Tibial artery (tissue), 4 donors: ENCODE data around the gene RAB30.

Source experiments
- DNase-seq, 2 donors: peaks; one replicate each; pipeline ENCODE4 v3.0.0-alpha.2; 2019
- H3K27ac ChIP-seq, 2 donors: fragments of 200-600 bp; sonication (generic) in 1 of 2; 1 replicate in 1 of 2; 2 replicates in 1 of 2; pipeline ENCODE4 v1.5.1; 2018 to 2019; ENCODE audit warnings: mild to moderate bottlenecking in 1 of 2
- H3K27me3 ChIP-seq, 2 donors: fragments of 200-600 bp; sonication (generic) in 1 of 2; one replicate each; pipeline versions ENCODE4 v1.5.1 to v1.6.0; 2016 to 2019
- H3K36me3 ChIP-seq, 3 donors: fragments of 200-600 bp; sonication (generic) in 2 of 3; one replicate each; pipeline ENCODE4 v1.5.1; 2016 to 2019; ENCODE audit warnings: mild to moderate bottlenecking in 2 of 3
- H3K4me1 ChIP-seq, 4 donors: fragments of 200-600 bp; sonication (generic) in 2 of 4; 1 replicate in 3 of 4; 2 replicates in 1 of 4; pipeline ENCODE4 v1.5.1; 2016 to 2019
- H3K4me3 ChIP-seq, 2 donors: fragments of 200-600 bp; sonication (generic) in 1 of 2; 1 replicate in 1 of 2; 2 replicates in 1 of 2; pipeline ENCODE4 v1.5.1; 2018 to 2019; ENCODE audit warnings: mild to moderate bottlenecking in 2 of 2
- H3K9me3 ChIP-seq, 3 donors: fragments of 200-600 bp; sonication (generic) in 1 of 3; one replicate each; pipeline ENCODE4 v1.5.1; 2016 to 2019
- CTCF ChIP-seq, 2 experiments: fragments of 200-600 bp in 1 of 2; fragments of 450-650 bp in 1 of 2; IDR thresholded peaks; one replicate each; pipeline ENCODE4 v1.5.1; 2017 to 2019; ENCODE audit warnings: antibody characterized with exemption in 2 of 2, mild to moderate bottlenecking in 1 of 2, moderate library complexity in 1 of 2
- intact Hi-C: fragments of 100-400 bp; cut with DNase I; formaldehyde crosslinking; loops from one replicate; pipeline ENCODE4 v1.15.0; 2023; ENCODE audit warnings: low total_unique reads

The RAB30 gene

GRCh38 chr11:83093634-83094033, 21.9 kb upstream of the RAB30 start:
- intact Hi-C loops = no loop called here

GRCh38 chr11:83092488-83093384, 21.0 kb upstream of the RAB30 start:
- intact Hi-C loops = no loop called here
- H3K36me3 ChIP-seq = no peaks in the 10 kb centered on the region
- H3K27me3 ChIP-seq = no peaks in the 10 kb centered on the region
- no peaks in the 10 kb centered on the region for H3K9me3 ChIP-seq
- TF ChIP-seq CTCF (IDR thresholded peaks at IDR 0.05) = no peak
- no peak overlapping the region for H3K27ac ChIP-seq
- H3K4me3 ChIP-seq = no peak overlapping the region
- peaks cover 0 to 5% (median 0%) of the 10 kb centered on the region in 4 donors for H3K4me1 ChIP-seq
- DNase-seq = no peak

More at GRCh38 chr11:83093634-83094033, 21.9 kb upstream of the RAB30 start:
- Histone ChIP-seq H3K4me3 (no peak overlapping the region), H3K27ac (no peak overlapping the region), H3K27me3 (no peaks in the 10 kb centered on the region), H3K4me1 (peaks cover 0 to 9% (median 0%) of the 10 kb centered on the region in 4 donors), H3K9me3 (no peaks in the 10 kb centered on the region), H3K36me3 (no peaks in the 10 kb centered on the region)
- TF ChIP-seq CTCF (IDR thresholded peaks at IDR 0.05) = no peak
- DNase-seq = no peak

GRCh38 chr11:83088965-83089364, 17.3 kb upstream of the RAB30 start:
- intact Hi-C loops = no loop called here
- peaks cover 0 to 7% (median 0%) of the 10 kb centered on the region in 4 donors for H3K4me1 ChIP-seq

GRCh38 chr11:83087035-83087434, 15.3 kb upstream of the RAB30 start:
- Histone ChIP-seq H3K27me3 (no peaks in the 10 kb centered on the region), H3K4me1 (peaks cover 0 to 7% (median 0%) of the 10 kb centered on the region in 4 donors), H3K27ac (no peak overlapping the region), H3K36me3 (peaks cover 0 to under 1% (median 0%) of the 10 kb centered on the region in 3 donors), H3K9me3 (no peaks in the 10 kb centered on the region), H3K4me3 (no peak overlapping the region)
- intact Hi-C loops = no loop called here
- no peak for TF ChIP-seq CTCF (IDR thresholded peaks at IDR 0.05)
- DNase-seq = no peak

More at GRCh38 chr11:83088965-83089364, 17.3 kb upstream of the RAB30 start:
- Histone ChIP-seq H3K4me3 (no peak overlapping the region), H3K36me3 (no peaks in the 10 kb centered on the region), H3K27me3 (no peaks in the 10 kb centered on the region), H3K27ac (no peak overlapping the region), H3K9me3 (no peaks in the 10 kb centered on the region)
- DNase-seq = no peak
- no peak for TF ChIP-seq CTCF (IDR thresholded peaks at IDR 0.05)

- no peak for TF ChIP-seq CTCF (IDR thresholded peaks at IDR 0.05)
- peaks cover 0 to 12% (median 6%) of the 10 kb centered on the region in 3 donors for H3K36me3 ChIP-seq
- no peaks in the 10 kb centered on the region for H3K9me3 ChIP-seq
- H3K27me3 ChIP-seq = no peaks in the 10 kb centered on the region
- H3K27ac ChIP-seq = no peak overlapping the region
- DNase-seq = no peak
- intact Hi-C loops = no loop called here
- no peaks in the 10 kb centered on the region for H3K4me1 ChIP-seq
- no peak overlapping the region for H3K4me3 ChIP-seq
Observed at GRCh38 chr11:83079820-83080219, 8.1 kb upstream of the RAB30 start.
